ENCODE measurements around the gene YWHAE.

DNA sequence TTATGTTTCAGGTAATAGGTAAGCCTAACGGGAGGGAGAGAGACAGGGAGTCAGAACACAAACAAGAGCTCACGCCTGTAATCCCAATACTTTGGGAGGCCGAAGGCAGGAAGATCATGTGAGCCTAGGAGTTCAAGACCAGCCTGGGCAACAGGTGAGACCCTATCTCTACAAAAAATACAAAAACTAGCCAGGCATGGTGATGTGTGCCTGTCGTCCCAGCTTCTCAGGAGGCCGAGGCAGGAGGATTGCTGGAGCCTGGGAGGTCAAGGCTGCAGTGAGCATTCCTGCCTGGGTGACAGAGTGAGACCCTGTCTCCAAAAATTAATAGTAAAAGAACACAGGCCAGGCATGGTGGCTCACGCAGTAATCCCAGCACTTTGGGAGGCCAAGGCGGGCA lies 27.4 kb downstream of the YWHAE start:
- TF ChIP-seq, protein P1, sequence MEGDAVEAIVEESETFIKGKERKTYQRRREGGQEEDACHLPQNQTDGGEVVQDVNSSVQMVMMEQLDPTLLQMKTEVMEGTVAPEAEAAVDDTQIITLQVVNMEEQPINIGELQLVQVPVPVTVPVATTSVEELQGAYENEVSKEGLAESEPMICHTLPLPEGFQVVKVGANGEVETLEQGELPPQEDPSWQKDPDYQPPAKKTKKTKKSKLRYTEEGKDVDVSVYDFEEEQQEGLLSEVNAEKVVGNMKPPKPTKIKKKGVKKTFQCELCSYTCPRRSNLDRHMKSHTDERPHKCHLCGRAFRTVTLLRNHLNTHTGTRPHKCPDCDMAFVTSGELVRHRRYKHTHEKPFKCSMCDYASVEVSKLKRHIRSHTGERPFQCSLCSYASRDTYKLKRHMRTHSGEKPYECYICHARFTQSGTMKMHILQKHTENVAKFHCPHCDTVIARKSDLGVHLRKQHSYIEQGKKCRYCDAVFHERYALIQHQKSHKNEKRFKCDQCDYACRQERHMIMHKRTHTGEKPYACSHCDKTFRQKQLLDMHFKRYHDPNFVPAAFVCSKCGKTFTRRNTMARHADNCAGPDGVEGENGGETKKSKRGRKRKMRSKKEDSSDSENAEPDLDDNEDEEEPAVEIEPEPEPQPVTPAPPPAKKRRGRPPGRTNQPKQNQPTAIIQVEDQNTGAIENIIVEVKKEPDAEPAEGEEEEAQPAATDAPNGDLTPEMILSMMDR (IDR thresholded peaks at IDR 0.05), result no peak
- no peak for TF ChIP-seq ZFX (IDR thresholded peaks at IDR 0.05; ENCODE audit: borderline replicate concordance)
